MM.1S (cell line): ENCODE results near the gene ATG14.
A peak's percentile ranks its signal among the peaks of the same experiment; 100 is the strongest.

Experiments
- DNase-seq: peaks from one replicate; pipeline ENCODE4 v3.0.0-alpha.2; 2015
- H2AFZ ChIP-seq: fragments of 300-600 bp; sonication (generic); 2 replicates; pipeline ENCODE4 v1.6.0; 2016; ENCODE audit warnings: antibody characterized with exemption, low read length
- H3F3A ChIP-seq: fragments of 300-600 bp; sonication (generic); 2 replicates; pipeline ENCODE4 v1.6.1; 2016; ENCODE audit warnings: mild to moderate bottlenecking, antibody characterized with exemption, low read length, moderate library complexity, mixed read lengths; ENCODE audit not compliant: insufficient read depth
- H3K27ac ChIP-seq: fragments of 300-600 bp; sonication (generic); 2 replicates; pipeline ENCODE4 v1.5.1; 2016; ENCODE audit warnings: mild to moderate bottlenecking, low read length
- H3K27me3 ChIP-seq: fragments of 300-600 bp; sonication (generic); replicated peaks from 2 replicates; pipeline ENCODE4 v1.6.0; 2016; ENCODE audit warnings: low read length; ENCODE audit not compliant: insufficient read depth
- H3K36me3 ChIP-seq: fragments of 300-600 bp; sonication (generic); replicated peaks from 2 replicates; pipeline ENCODE4 v1.6.1; 2016; ENCODE audit warnings: mild to moderate bottlenecking, low read length, mixed read lengths; ENCODE audit not compliant: insufficient read depth
- H3K4me1 ChIP-seq: fragments of 300-600 bp; sonication (generic); 2 replicates; pipeline ENCODE4 v1.6.1; 2016; ENCODE audit warnings: low read length, mixed read lengths
- H3K4me2 ChIP-seq: fragments of 300-600 bp; sonication (generic); 2 replicates; pipeline ENCODE4 v1.6.0; 2016; ENCODE audit warnings: low read depth, low read length
- H3K4me3 ChIP-seq: fragments of 300-600 bp; sonication (generic); 2 replicates; pipeline ENCODE4 v1.5.1; 2016; ENCODE audit warnings: low read length, mixed read lengths
- H3K79me2 ChIP-seq: fragments of 300-600 bp; sonication (generic); 2 replicates; pipeline ENCODE4 v1.6.1; 2016; ENCODE audit warnings: mixed run types, low read length, mixed read lengths
- H3K9ac ChIP-seq: fragments of 300-600 bp; sonication (generic); 2 replicates; pipeline ENCODE4 v1.6.1; 2016; ENCODE audit warnings: low read length, mixed read lengths
- H3K9me2 ChIP-seq: fragments of 300-600 bp; sonication (generic); replicated peaks from 2 replicates; pipeline ENCODE4 v1.6.1; 2016; ENCODE audit warnings: mild to moderate bottlenecking, low read length, mixed read lengths; ENCODE audit not compliant: insufficient read depth
- H3K9me3 ChIP-seq: fragments of 300-600 bp; sonication (generic); replicated peaks from 2 replicates; pipeline ENCODE4 v1.6.1; 2016; ENCODE audit warnings: mild to moderate bottlenecking, low read length, mixed read lengths; ENCODE audit not compliant: insufficient read depth
- H4K20me1 ChIP-seq: fragments of 300-600 bp; sonication (generic); 2 replicates; pipeline ENCODE4 v1.6.1; 2016; ENCODE audit warnings: mild to moderate bottlenecking, low read length, moderate library complexity, mixed read lengths; ENCODE audit not compliant: insufficient read depth
- CTCF ChIP-seq: fragments of 300-600 bp; sonication (generic); IDR thresholded peaks from 2 replicates; pipeline ENCODE4 v1.5.1; 2016; ENCODE audit warnings: antibody characterized with exemption, low read length, mixed read lengths
- EZH2 ChIP-seq: fragments of 300-600 bp; sonication (generic); optimal IDR thresholded peaks from 2 replicates; pipeline ENCODE3; 2017; ENCODE audit warnings: low read depth, mild to moderate bottlenecking, antibody characterized with exemption, low read length, mixed read lengths
- EZH2phosphoT487 ChIP-seq: fragments of 300-600 bp; sonication (generic); IDR thresholded peaks from 2 replicates; pipeline ENCODE4 v1.6.1; 2018; ENCODE audit warnings: antibody characterized with exemption, low read length

The ATG14 gene

GRCh38 chr14:55416866-55417265 lies 5.2 kb upstream of the ATG14 start:
- Histone ChIP-seq H3K36me3 (no peaks in the 10 kb centered on the region), H3K27ac (peak overlapping the region; percentile 69; the same call in 1 of the 2 replicates), H3K9me3 (no peaks in the 10 kb centered on the region), H3K4me1 (peaks cover 6% of the 10 kb centered on the region; the same call in 1 of the 2 replicates), H3K27me3 (no peaks in the 10 kb centered on the region), H3K9ac (peak overlapping the region; percentile 20; the same call in 1 of the 2 replicates), H3F3A (peaks cover 7% of the 10 kb centered on the region), H3K4me3 (peak overlapping the region; percentile 27; the same call in 1 of the 2 replicates), H2AFZ (0 out of 2 replicates have a peak overlapping the region, but pooled peaks have one; percentile 27), H3K9me2 (no peaks in the 10 kb centered on the region), H3K79me2 (no peaks in the 10 kb centered on the region), H3K4me2 (peak overlapping the region; percentile 54; the same call in 1 of the 2 replicates), H4K20me1 (no peaks in the 10 kb centered on the region)
- DNase-seq: peak; percentile 48
- TF ChIP-seq EZH2 (no peak), EZH2phosphoT487 (no peak), CTCF (peak; percentile 64)

GRCh38 chr14:55414551-55414950 lies 2.9 kb upstream of the ATG14 start:
- TF ChIP-seq EZH2phosphoT487 (no peak), EZH2 (no peak), CTCF (no peak)
- Histone ChIP-seq H3K9me2 (no peaks in the 10 kb centered on the region), H3K9me3 (no peaks in the 10 kb centered on the region), H2AFZ (no peak overlapping the region), H3K36me3 (no peaks in the 10 kb centered on the region), H3K9ac (no peak overlapping the region), H3K4me3 (no peak overlapping the region), H3K27ac (no peak overlapping the region), H3K79me2 (peaks cover 20% of the 10 kb centered on the region), H3K4me2 (no peak overlapping the region), H3K4me1 (peaks cover 6% of the 10 kb centered on the region; the same call in 1 of the 2 replicates), H3F3A (peaks cover 7% of the 10 kb centered on the region), H4K20me1 (no peaks in the 10 kb centered on the region), H3K27me3 (no peaks in the 10 kb centered on the region)
- no peak for DNase-seq

- no peaks in the 10 kb centered on the region for H3K27me3 ChIP-seq
- no peak overlapping the region for H3K27ac ChIP-seq
- H3F3A ChIP-seq: peaks cover 7% of the 10 kb centered on the region
- DNase-seq: no peak
- no peaks in the 10 kb centered on the region for H3K9me3 ChIP-seq
- H3K79me2 ChIP-seq: peaks cover 38% of the 10 kb centered on the region
- H3K9me2 ChIP-seq: no peaks in the 10 kb centered on the region
- H3K4me3 ChIP-seq: no peak overlapping the region
- no peak overlapping the region for H3K9ac ChIP-seq
- H4K20me1 ChIP-seq: no peaks in the 10 kb centered on the region
- peaks cover 6% of the 10 kb centered on the region; the same call in 1 of the 2 replicates for H3K4me1 ChIP-seq
- H2AFZ ChIP-seq: no peak overlapping the region
- TF ChIP-seq CTCF: no peak
- H3K36me3 ChIP-seq: no peaks in the 10 kb centered on the region
- peak overlapping the region; percentile 79; the same call in 1 of the 2 replicates for H3K4me2 ChIP-seq
Measured at GRCh38 chr14:55412676-55413075, 1.0 kb upstream of the ATG14 start.
